GM12873 (cell line): ENCODE measurements around the gene TNIK.

ENCODE experiments used
- CTCF ChIP-seq: IDR thresholded peaks from 2 replicates; pipeline ENCODE4 v1.5.1; 2012; ENCODE audit warnings: low read depth, mild to moderate bottlenecking, moderate library complexity, low read length, control low read depth; ENCODE audit not compliant: insufficient read depth; ENCODE audit errors: missing control alignments

The TNIK gene

GRCh38 chr3:171488479-171488878 is 28.3 kb upstream of the TNIK start:
- TF ChIP-seq CTCF, result no peak

GRCh38 chr3:171487382-171487781 is 27.2 kb upstream of the TNIK start:
- TF ChIP-seq CTCF, result no peak

- TF ChIP-seq CTCF, result no peak
Measured at GRCh38 chr3:171485338-171485737, 25.1 kb upstream of the TNIK start.

GRCh38 chr3:171481011-171481410 is 20.8 kb upstream of the TNIK start:
- TF ChIP-seq CTCF, result no peak

- no peak for TF ChIP-seq CTCF
Measured at GRCh38 chr3:171480526-171480925, 20.3 kb upstream of the TNIK start.

- no peak for TF ChIP-seq CTCF
Measured at GRCh38 chr3:171476532-171477102, 16.4 kb upstream of the TNIK start.

- TF ChIP-seq CTCF, result no peak
Measured at GRCh38 chr3:171472552-171472951, 12.3 kb upstream of the TNIK start.

- no peak for TF ChIP-seq CTCF
Measured at GRCh38 chr3:171470714-171471227, 10.6 kb upstream of the TNIK start.
